Stimulated activated CD8-positive, alpha-beta memory T cell treated with anti-CD3 and anti-CD28 coated beads, Interleukin-12 subunit alpha, Interleukin-12 subunit beta, amount 100 ng/mL, for 1 hour (primary cell): ENCODE results near the gene NECTIN2.
"Not testable (repeated sequence)": the region's sequence is repeated elsewhere in the genome, so short reads cannot be mapped to it uniquely, and the experiment has no call there.

ENCODE experiments used
- DNase-seq: peaks from one replicate; pipeline ENCODE4 v3.0.0-alpha.2; 2020; ENCODE audit warnings: low read depth

The NECTIN2 gene

DNA sequence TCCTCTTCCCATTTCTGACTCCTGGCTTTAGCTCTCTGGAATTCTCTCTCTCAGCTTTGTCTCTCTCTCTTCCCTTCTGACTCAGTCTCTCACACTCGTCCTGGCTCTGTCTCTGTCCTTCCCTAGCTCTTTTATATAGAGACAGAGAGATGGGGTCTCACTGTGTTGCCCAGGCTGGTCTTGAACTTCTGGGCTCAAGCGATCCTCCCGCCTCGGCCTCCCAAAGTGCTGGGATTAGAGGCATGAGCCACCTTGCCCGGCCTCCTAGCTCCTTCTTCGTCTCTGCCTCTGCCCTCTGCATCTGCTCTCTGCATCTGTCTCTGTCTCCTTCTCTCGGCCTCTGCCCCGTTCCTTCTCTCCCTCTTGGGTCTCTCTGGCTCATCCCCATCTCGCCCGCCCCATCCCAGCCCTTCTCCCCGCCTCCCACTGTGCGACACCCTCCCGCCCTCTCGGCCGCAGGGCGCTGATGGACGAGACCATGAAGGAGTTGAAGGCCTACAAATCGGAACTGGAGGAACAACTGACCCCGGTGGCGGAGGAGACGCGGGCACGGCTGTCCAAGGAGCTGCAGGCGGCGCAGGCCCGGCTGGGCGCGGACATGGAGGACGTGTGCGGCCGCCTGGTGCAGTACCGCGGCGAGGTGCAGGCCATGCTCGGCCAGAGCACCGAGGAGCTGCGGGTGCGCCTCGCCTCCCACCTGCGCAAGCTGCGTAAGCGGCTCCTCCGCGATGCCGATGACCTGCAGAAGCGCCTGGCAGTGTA, 62.2 kb downstream of the NECTIN2 start:
- no peak for DNase-seq

DNA sequence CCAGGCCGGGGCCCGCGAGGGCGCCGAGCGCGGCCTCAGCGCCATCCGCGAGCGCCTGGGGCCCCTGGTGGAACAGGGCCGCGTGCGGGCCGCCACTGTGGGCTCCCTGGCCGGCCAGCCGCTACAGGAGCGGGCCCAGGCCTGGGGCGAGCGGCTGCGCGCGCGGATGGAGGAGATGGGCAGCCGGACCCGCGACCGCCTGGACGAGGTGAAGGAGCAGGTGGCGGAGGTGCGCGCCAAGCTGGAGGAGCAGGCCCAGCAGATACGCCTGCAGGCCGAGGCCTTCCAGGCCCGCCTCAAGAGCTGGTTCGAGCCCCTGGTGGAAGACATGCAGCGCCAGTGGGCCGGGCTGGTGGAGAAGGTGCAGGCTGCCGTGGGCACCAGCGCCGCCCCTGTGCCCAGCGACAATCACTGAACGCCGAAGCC, 62.8 kb downstream of the NECTIN2 start:
- no peak for DNase-seq

GRCh38 chr19:44909775-44910174, 63.7 kb downstream of the NECTIN2 start:
- no peak for DNase-seq

DNA sequence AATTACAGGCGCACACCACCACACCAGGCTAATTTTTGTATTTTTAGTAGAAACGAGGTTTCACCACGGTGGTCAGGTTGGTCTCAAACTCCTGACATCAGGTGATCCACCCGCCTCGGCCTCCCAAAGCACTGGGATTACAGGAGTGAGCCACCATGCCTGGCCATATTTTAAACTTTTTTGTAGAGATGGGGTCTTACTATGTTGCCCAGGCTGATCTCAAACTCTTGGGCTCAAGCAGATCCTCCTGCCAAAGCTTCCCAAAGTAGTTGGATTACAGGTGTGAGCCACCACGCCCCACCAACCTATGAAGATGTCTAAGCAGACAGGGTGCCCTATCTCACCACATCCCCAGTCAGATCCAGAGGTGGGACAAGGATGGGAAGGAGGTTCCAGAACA, 65.8 kb downstream of the NECTIN2 start:
- not testable (repeated sequence) for DNase-seq

- no peak for DNase-seq
Measured at GRCh38 chr19:44912854-44913253, 66.8 kb downstream of the NECTIN2 start.

GRCh38 chr19:44913512-44914432, 67.7 kb downstream of the NECTIN2 start:
- not testable (repeated sequence) for DNase-seq

DNA sequence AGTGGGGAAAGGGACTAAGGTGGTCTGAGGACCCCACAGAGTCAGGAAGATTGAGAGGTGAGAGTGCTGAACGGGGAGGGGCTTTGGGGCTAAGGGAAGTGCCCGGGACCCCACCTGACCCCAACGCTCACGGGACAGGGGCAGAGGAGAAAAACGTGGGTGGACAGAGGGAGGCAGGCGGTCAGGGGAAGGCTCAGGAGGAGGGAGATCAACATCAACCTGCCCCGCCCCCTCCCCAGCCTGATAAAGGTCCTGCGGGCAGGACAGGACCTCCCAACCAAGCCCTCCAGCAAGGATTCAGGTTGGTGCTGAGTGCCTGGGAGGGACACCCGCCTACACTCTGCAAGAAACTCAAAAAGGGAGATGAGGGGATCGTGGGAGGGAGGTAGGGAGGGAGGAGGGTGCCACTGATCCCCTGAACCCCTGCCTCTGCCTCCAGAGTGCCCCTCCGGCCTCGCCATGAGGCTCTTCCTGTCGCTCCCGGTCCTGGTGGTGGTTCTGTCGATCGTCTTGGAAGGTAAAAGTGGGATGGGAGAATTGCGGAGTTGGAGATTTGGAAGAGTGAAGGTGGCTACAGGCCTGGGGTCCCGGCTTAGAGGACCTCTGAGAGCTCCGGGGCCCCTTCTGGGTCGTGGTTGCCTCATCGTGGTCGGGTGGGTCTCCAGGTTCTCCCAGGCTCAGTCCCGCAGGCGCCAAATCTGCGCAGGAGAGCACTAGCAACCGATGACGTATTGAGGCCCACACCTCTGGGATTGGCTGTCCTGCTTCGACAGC, 68.5 kb downstream of the NECTIN2 start, which contains the start of gene APOC1:
Gene APOC1, plus strand, starts transcription at position 176 of the 774 bp plus-strand sequence. Its CDS starts 284 bp downstream, at position 460.
- peak; percentile 57 for DNase-seq

DNA sequence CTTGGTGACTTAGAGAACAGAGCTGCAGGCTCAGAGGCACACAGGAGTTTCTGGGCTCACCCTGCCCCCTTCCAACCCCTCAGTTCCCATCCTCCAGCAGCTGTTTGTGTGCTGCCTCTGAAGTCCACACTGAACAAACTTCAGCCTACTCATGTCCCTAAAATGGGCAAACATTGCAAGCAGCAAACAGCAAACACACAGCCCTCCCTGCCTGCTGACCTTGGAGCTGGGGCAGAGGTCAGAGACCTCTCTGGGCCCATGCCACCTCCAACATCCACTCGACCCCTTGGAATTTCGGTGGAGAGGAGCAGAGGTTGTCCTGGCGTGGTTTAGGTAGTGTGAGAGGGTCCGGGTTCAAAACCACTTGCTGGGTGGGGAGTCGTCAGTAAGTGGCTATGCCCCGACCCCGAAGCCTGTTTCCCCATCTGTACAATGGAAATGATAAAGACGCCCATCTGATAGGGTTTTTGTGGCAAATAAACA, 78.2 kb downstream of the NECTIN2 start:
- DNase-seq: no peak

DNA sequence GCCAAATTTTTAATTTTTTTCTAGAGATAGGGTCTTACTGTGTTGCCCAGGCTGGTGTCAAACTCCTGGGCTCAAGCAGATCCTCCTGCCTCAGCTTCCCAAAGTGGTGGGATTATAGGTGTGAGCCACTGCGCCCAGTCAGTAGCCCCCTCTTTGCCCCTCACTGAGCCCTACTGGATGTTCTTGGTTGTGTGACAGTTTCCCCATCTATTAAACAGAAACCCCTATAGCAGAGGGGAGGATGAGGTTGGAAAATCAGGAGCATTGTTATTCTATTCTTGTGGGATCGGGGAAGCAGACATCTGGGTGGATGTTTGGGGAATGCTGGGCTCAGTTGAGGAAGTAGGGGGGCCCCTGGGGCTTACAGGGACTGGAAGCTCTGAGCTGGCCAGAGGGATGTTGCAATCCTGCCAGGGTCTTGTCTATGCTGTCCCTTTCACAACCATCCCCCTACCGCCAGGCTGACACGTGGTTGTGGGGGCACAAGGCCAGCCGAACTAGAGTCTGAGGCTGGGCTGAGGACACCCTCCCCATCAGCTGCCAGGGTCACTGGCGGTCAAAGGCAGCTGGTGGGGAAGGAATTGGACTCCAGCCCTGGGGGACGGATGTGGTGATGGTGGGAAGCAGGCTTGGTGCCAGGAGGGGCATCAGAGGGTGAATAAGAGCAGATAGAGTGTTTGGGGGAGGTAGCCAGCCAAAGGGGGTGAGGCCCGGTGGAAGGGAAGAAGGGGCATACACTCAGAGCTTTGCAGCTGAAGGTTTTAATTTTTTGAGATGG, 79.2 kb downstream of the NECTIN2 start:
- no peak for DNase-seq

GRCh38 chr19:44926245-44927077, 80.4 kb downstream of the NECTIN2 start:
- not testable (repeated sequence) for DNase-seq

GRCh38 chr19:44927746-44928145, 81.6 kb downstream of the NECTIN2 start:
- DNase-seq: no peak

- DNase-seq: no peak
Measured at GRCh38 chr19:44930088-44930487, 84.0 kb downstream of the NECTIN2 start.

DNA sequence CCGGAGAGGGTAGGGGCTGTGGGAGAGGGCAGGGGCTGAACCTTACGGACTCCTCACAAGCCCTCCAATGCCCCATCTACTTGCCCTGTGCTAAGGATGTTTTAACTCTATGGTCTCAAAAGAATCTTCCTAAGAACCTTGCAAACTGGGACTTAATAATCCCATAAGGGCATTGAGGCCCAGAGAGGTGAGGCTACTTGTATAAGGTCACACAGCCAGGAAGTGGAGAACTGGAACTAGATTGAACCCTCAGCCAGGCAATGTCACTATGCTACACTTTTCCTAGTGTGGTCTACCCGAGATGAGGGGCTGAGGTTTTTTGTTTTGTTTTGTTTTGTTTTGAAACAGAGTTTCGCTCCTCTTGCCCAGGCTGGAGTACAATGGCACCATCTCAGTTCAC, 85.4 kb downstream of the NECTIN2 start:
- no peak for DNase-seq
